Neural crest cell (in vitro differentiated cells): Measurements from ENCODE around the gene PLEKHF1. TPM values are rescaled to one million over a fixed set of nuclear protein-coding genes. Genes with fewer than 3 reads are reported as not detected.

ENCODE experiments used
- DNase-seq: peaks from one replicate; pipeline ENCODE4 v3.0.0; 2021; ENCODE audit warnings: low read depth, mixed read lengths, low spot score
- H3K27ac Mint-ChIP-seq: one replicate; pipeline ENCODE4 v1.8.0; 2021; ENCODE audit warnings: mild to moderate bottlenecking, mixed read lengths; ENCODE audit not compliant: unreplicated experiment
- H3K27me3 Mint-ChIP-seq: 2 replicates; pipeline ENCODE4 v1.8.0; 2021; ENCODE audit warnings: low read depth, mild to moderate bottlenecking, mixed read lengths
- H3K36me3 Mint-ChIP-seq: 2 replicates; pipeline ENCODE4 v1.8.0; 2021; ENCODE audit warnings: low read depth, mild to moderate bottlenecking, mixed read lengths
- H3K4me1 Mint-ChIP-seq: 2 replicates; pipeline ENCODE4 v1.8.0; 2021; ENCODE audit warnings: mixed read lengths
- H3K4me3 Mint-ChIP-seq: one replicate; pipeline ENCODE4 v1.8.0; 2021; ENCODE audit warnings: mild to moderate bottlenecking, mixed read lengths
- H3K9me3 Mint-ChIP-seq: 2 replicates; pipeline ENCODE4 v1.8.0; 2021; ENCODE audit warnings: mixed read lengths
- total RNA-seq: library from RNA; stranded (reverse); gene quantifications from 2 replicates; pipeline ENCODE4 v1.2.1, GENCODE V29; 2021
- TF ChIP-seq, protein P1 (sequence below): fragments of 200-600 bp; sonication (generic); conservative IDR thresholded peaks from 2 replicates; pipeline ENCODE4 v1.5.0; 2021; ENCODE audit warnings: antibody characterized with exemption, mild to moderate bottlenecking

PLEKHF1 gene
- total RNA-seq, 1 donor from 2014 or later, result 1.2 TPM

DNA sequence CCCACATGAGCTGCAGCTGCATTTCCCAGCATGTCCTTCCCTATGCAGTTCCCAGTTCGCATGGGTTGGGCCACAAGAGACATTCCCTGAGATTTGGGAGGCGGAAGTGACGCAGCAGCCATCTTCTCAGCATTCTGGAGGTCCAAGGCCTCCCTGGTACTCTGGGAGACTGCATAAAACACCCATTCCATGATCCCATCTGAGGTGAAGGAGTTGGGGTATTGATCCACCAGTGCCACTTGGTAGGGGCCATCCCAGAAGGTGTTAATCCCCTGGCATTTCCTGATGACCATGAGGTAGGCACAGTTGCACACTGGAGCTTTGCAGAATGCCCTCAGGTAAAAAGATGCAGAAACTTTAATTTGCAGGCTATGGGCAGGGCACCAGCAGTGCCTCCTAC, 33.8 kb upstream of the PLEKHF1 start:
- H3K36me3 Mint-ChIP-seq, result no peaks in the 10 kb centered on the region
- H3K9me3 Mint-ChIP-seq, result no peaks in the 10 kb centered on the region
- no peaks in the 10 kb centered on the region for H3K27me3 Mint-ChIP-seq
- TF ChIP-seq, protein P1, sequence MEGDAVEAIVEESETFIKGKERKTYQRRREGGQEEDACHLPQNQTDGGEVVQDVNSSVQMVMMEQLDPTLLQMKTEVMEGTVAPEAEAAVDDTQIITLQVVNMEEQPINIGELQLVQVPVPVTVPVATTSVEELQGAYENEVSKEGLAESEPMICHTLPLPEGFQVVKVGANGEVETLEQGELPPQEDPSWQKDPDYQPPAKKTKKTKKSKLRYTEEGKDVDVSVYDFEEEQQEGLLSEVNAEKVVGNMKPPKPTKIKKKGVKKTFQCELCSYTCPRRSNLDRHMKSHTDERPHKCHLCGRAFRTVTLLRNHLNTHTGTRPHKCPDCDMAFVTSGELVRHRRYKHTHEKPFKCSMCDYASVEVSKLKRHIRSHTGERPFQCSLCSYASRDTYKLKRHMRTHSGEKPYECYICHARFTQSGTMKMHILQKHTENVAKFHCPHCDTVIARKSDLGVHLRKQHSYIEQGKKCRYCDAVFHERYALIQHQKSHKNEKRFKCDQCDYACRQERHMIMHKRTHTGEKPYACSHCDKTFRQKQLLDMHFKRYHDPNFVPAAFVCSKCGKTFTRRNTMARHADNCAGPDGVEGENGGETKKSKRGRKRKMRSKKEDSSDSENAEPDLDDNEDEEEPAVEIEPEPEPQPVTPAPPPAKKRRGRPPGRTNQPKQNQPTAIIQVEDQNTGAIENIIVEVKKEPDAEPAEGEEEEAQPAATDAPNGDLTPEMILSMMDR, result no peak
- H3K4me3 Mint-ChIP-seq, result no peak overlapping the region
- H3K27ac Mint-ChIP-seq, result no peak overlapping the region
- peaks cover 3% of the 10 kb centered on the region for H3K4me1 Mint-ChIP-seq
- DNase-seq, result no peak

DNA sequence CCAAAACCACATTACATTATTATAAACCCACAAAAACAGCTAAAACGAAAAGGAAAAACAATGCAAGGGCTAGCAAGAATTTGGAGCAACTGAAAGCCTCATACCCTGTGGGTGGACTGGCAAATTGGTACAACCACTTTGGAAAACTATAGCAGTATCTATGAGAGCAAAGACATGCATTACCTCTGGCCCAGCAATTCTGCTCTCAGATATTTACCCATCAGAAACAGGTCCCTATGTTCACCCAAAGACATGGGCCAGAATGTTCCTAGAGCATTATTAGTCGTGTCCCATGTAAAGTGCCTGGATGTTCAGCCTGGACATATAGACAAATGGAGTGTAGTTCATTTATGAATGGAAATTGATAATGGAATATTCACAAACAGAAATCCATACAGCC, 31.3 kb upstream of the PLEKHF1 start:
- no peaks in the 10 kb centered on the region for H3K9me3 Mint-ChIP-seq
- peaks cover 3% of the 10 kb centered on the region for H3K4me1 Mint-ChIP-seq
- no peak overlapping the region for H3K27ac Mint-ChIP-seq
- no peak for DNase-seq
- H3K27me3 Mint-ChIP-seq, result no peaks in the 10 kb centered on the region
- H3K36me3 Mint-ChIP-seq, result no peaks in the 10 kb centered on the region
- TF ChIP-seq, protein P1, result no peak
- H3K4me3 Mint-ChIP-seq, result no peak overlapping the region

DNA sequence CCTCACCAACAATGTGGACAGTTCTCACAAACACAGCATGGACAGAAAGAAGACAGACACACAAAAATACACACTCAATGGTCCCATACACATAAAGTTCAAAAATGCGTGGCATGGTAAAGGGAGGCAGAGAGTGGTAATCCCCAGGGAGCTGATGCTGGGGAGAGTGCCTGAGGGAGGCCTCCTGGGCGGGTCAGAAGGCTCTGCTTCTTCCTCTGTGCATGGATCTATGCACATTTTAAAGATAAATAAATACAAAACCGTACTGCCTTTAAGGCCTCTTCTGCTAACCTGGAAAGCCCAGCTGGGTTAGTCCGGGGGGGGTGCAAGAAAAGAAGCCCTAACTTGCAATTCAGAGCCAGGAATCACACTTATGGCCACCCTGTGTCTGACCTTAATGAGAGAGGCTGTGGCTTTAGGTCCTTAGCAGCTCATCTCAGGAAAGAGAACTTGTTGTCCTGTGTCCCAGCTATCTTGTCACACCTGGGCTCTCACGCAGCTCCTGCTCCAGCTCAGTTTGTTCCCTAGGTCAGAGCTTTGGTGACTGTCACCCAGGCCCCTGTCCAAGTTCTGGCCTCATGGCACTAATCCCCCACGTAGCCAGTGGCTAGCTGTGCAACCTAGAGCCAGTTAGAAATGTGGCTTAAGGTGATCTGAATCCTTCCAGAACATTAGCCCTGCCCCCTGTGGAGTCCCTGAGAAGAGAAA, 30.7 kb upstream of the PLEKHF1 start:
- Mint-ChIP-seq H3K4me1 (peaks cover 3% of the 10 kb centered on the region), H3K4me3 (no peak overlapping the region), H3K27ac (no peak overlapping the region), H3K36me3 (no peaks in the 10 kb centered on the region), H3K27me3 (no peaks in the 10 kb centered on the region), H3K9me3 (no peaks in the 10 kb centered on the region)
- no peak for DNase-seq
- TF ChIP-seq, protein P1, result no peak

DNA sequence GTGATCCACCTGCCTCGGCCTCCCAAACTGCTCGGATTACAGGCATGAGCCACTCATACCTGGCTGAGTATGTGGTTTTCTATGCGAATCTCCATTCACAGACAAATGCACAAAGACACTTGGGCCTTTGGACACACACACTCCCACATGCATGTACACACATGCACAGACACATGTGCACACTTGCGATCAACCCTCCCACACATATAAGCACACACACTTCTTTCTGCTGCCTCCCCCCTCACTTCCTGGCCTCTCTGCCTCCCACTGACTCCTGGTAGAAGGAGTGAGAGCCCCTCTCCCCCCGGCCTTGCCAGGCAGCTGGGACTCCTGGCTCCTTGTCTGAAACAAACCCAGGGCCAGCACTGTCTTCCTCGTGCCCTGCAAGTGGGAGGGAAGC, 29.3 kb upstream of the PLEKHF1 start:
- no peak overlapping the region for H3K27ac Mint-ChIP-seq
- DNase-seq, result no peak
- no peak overlapping the region for H3K4me3 Mint-ChIP-seq
- TF ChIP-seq, protein P1, result no peak
- H3K9me3 Mint-ChIP-seq, result no peaks in the 10 kb centered on the region
- H3K4me1 Mint-ChIP-seq, result no peaks in the 10 kb centered on the region
- no peaks in the 10 kb centered on the region for H3K36me3 Mint-ChIP-seq
- H3K27me3 Mint-ChIP-seq, result no peaks in the 10 kb centered on the region

DNA sequence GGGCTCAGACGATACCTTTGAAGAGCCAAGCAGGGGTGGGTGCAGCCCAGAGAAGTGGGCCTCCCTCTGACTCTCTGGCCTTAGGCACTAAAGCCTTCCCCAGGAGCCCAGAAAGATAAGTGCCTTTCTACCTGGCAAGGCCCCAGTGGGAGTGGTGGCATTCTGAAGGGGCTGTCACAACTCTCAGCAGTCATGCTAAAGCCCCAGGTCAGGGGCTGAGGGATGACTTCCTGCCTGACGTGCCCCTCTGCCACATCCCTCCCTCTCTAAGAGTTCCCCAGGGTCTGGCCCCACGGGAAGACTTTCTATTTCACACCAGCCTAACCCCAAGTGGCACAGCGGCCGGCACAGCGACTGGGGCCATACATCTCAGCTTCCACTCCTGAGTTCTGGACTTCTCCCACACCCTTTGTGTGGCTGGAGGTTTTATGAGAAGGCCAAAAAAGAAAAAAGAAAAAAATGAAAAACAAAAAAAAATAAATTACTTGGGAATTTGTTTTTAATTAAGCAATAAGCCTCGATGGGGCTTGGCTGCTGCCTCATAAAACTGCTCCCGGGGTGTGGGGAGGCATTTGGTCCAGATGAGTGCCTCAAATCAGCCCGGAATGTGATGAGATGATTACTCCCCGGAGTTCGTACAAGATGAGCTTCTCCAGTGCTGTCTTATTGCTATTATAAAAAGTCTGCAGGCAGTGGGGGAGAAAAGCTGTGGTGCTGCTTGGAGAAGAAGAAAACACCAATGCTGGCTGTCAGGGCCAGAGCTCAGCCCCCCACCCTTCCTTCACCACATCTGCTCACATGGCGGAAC, 28.5 kb upstream of the PLEKHF1 start:
- H3K36me3 Mint-ChIP-seq, result no peaks in the 10 kb centered on the region
- no peak overlapping the region for H3K4me3 Mint-ChIP-seq
- no peak overlapping the region for H3K27ac Mint-ChIP-seq
- no peak for DNase-seq
- no peaks in the 10 kb centered on the region for H3K27me3 Mint-ChIP-seq
- H3K9me3 Mint-ChIP-seq, result no peaks in the 10 kb centered on the region
- TF ChIP-seq, protein P1, result no peak
- H3K4me1 Mint-ChIP-seq, result no peaks in the 10 kb centered on the region
